Breast epithelium (tissue), 3 donors: ENCODE data around the gene MMP10.

Experiments used
- POLR2AphosphoS5 ChIP-seq, 3 donors: sonication (generic); formaldehyde crosslinking; IDR thresholded peaks; one replicate each; pipeline ENCODE4 v1.6.1; 2017; ENCODE audit warnings: antibody characterized with exemption in 3 of 3
- TF ChIP-seq, protein P1 (sequence below), 3 donors: fragments of 450-650 bp; IDR thresholded peaks; one replicate each; pipeline ENCODE4 v1.5.1; 2016 to 2017; ENCODE audit warnings: antibody characterized with exemption in 3 of 3, mild to moderate bottlenecking in 3 of 3, moderate library complexity in 3 of 3

- no peak for TF ChIP-seq POLR2AphosphoS5 (IDR thresholded peaks at IDR 0.05)
- TF ChIP-seq, protein P1, sequence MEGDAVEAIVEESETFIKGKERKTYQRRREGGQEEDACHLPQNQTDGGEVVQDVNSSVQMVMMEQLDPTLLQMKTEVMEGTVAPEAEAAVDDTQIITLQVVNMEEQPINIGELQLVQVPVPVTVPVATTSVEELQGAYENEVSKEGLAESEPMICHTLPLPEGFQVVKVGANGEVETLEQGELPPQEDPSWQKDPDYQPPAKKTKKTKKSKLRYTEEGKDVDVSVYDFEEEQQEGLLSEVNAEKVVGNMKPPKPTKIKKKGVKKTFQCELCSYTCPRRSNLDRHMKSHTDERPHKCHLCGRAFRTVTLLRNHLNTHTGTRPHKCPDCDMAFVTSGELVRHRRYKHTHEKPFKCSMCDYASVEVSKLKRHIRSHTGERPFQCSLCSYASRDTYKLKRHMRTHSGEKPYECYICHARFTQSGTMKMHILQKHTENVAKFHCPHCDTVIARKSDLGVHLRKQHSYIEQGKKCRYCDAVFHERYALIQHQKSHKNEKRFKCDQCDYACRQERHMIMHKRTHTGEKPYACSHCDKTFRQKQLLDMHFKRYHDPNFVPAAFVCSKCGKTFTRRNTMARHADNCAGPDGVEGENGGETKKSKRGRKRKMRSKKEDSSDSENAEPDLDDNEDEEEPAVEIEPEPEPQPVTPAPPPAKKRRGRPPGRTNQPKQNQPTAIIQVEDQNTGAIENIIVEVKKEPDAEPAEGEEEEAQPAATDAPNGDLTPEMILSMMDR (IDR thresholded peaks at IDR 0.05), result no peak
Measured at GRCh38 chr11:102763440-102763839, 17.0 kb downstream of the MMP10 start.
